Ovary (tissue), 9 donors: Measurements from ENCODE around the gene KIF26B. TPM values are rescaled to one million over a fixed set of nuclear protein-coding genes. Genes with fewer than 3 reads are reported as not detected.

Source experiments
- DNase-seq, 5 donors: peaks; one replicate each; pipeline ENCODE4 v3.0.0-alpha.2; 2019 to 2020
- H3K27ac ChIP-seq, 2 donors: fragments of 200-600 bp; one replicate each; pipeline versions ENCODE4 v1.5.1 to v1.8.0; 2019 to 2022
- H3K27me3 ChIP-seq: fragments of 200-600 bp; one replicate; pipeline ENCODE4 v1.8.0; 2022
- H3K36me3 ChIP-seq: fragments of 200-600 bp; sonication (generic); one replicate; pipeline ENCODE4 v1.5.1; 2019
- H3K4me1 ChIP-seq: one replicate; pipeline ENCODE4 v1.8.1; 2013; ENCODE audit warnings: mild to moderate bottlenecking, moderate library complexity; ENCODE audit not compliant: insufficient read depth
- H3K4me3 ChIP-seq: fragments of 200-600 bp; sonication (generic); one replicate; pipeline ENCODE4 v1.5.1; 2017
- H3K9me3 ChIP-seq, 2 donors: fragments of 200-600 bp in 1 of 2; sonication (generic) in 1 of 2; one replicate each; pipeline versions ENCODE4 v1.5.1 to v1.8.1; 2013 to 2019; ENCODE audit warnings: mild to moderate bottlenecking in 1 of 2, moderate library complexity in 1 of 2
- CTCF ChIP-seq, 3 donors: fragments of 450-650 bp in 2 of 3; fragments of 200-600 bp in 1 of 3; IDR thresholded peaks; one replicate each; pipeline versions ENCODE4 v1.5.1 to v1.8.0; 2016 to 2022; ENCODE audit warnings: antibody characterized with exemption in 3 of 3, mild to moderate bottlenecking in 1 of 3
- EP300 ChIP-seq: sonication (generic); formaldehyde crosslinking; IDR thresholded peaks from one replicate; pipeline ENCODE4 v1.6.1; 2017; ENCODE audit warnings: antibody characterized with exemption
- POLR2A ChIP-seq: fragments of 450-650 bp; IDR thresholded peaks from one replicate; pipeline ENCODE4 v1.6.1; 2017; ENCODE audit warnings: antibody characterized with exemption, mild to moderate bottlenecking, moderate library complexity
- WGBS, 3 donors: extraction: QIAGEN DNeasy Blood & Tissue Kit in 1 of 3; methylation state at CpG; one replicate each; pipeline versions ENCODE4 v1.1.5 to v1.1.7; 2013 to 2017; 5-methylcytosine and 5-hydroxymethylcytosine counted together
- intact Hi-C, 4 donors: fragments of 100-400 bp; cut with DNase I; formaldehyde crosslinking; loops; one replicate each; pipeline versions ENCODE4 v1.11.0 to v1.15.1; 2022 to 2023
- polyA plus RNA-seq, 2 donors: library from polyadenylated mRNA; stranded (reverse); fragments of 200-250 nt in 1 of 2; fragments of 350-450 nt in 1 of 2; fragmentation: Illumina TruSeq in 1 of 2; extraction: RNeasy Lipid Tissue Mini Kit (QIAGEN cat#74804) in 1 of 2; gene quantifications; one replicate each; pipeline ENCODE4 v1.2.3, GENCODE V29; 2013 to 2014
- total RNA-seq, 7 donors: library from RNA; depleted of rRNA in 2 of 7; stranded (reverse); fragments of >200 nt in 2 of 7; fragmentation: NEBNext Ultra II Directional in 3 of 7; extraction: Animal tissue kit (Norgen Biotek cat#: 25700) in 3 of 7; gene quantifications; one replicate each; pipeline versions ENCODE4 v1.1.0 to v1.2.4, GENCODE V29; 2016 to 2023
- donor health status: DM: no; HTN: no; CAD: no; lungs with moderate emphysema.
- donor health status: DM: no; HTN: no; CAD: no.
- donor health status: Bipolar disorder and iron deficiency.
- donor health status: DM: yes; HTN: yes; CAD: no.
- donor health status: DM: no; HTN: no; CAD: no.
- donor health status: DM: yes; HTN: yes; CAD: no.

The KIF26B gene
- total and polyA plus RNA-seq, 9 donors, result 0.28 to 4.0 (median 0.54) TPM

GRCh38 chr1:245520611-245521010 is 365.8 kb downstream of the KIF26B start:
- H3K4me3 ChIP-seq, result no peak overlapping the region
- DNase-seq, result no peak
- TF ChIP-seq POLR2A (no peak), CTCF (IDR thresholded peaks at IDR 0.05) (no peak), EP300 (no peak)
- WGBS, 3 donors, result 88 to 96% (median 90%) methylated on average over 1 of the region's 1 CpG
- no peaks in the 10 kb centered on the region for H3K27me3 ChIP-seq
- no peaks in the 10 kb centered on the region for H3K9me3 ChIP-seq
- H3K4me1 ChIP-seq, result no peaks in the 10 kb centered on the region
- intact Hi-C loops, result no loop called here
- no peak overlapping the region for H3K27ac ChIP-seq
- H3K36me3 ChIP-seq, result no peaks in the 10 kb centered on the region

GRCh38 chr1:245526141-245526540 is 371.4 kb downstream of the KIF26B start:
- 90 to 97% (median 95%) methylated on average over 2 of the region's 2 CpGs for WGBS, 3 donors
- H3K27me3 ChIP-seq, result no peaks in the 10 kb centered on the region
- TF ChIP-seq POLR2A, result no peak
- no peak for TF ChIP-seq EP300
- TF ChIP-seq CTCF (IDR thresholded peaks at IDR 0.05), result no peak
- H3K9me3 ChIP-seq, result no peaks in the 10 kb centered on the region
- H3K4me1 ChIP-seq, result no peaks in the 10 kb centered on the region
- H3K27ac ChIP-seq, result no peak overlapping the region
- no peaks in the 10 kb centered on the region for H3K36me3 ChIP-seq
- DNase-seq, result no peak
- no peak overlapping the region for H3K4me3 ChIP-seq
- intact Hi-C loops, result no loop called here

GRCh38 chr1:245528258-245528635 is 373.5 kb downstream of the KIF26B start:
- 92 to 94% (median 94%) methylated on average over 7 of the region's 7 CpGs for WGBS, 3 donors
- intact Hi-C loops, result no loop called here

GRCh38 chr1:245530937-245531336 is 376.2 kb downstream of the KIF26B start:
- no peak for TF ChIP-seq CTCF (IDR thresholded peaks at IDR 0.05)
- no peak for TF ChIP-seq EP300
- TF ChIP-seq POLR2A, result no peak

More at GRCh38 chr1:245528258-245528635, 373.5 kb downstream of the KIF26B start:
- no peaks in the 10 kb centered on the region for H3K9me3 ChIP-seq
- H3K4me1 ChIP-seq, result no peaks in the 10 kb centered on the region
- no peaks in the 10 kb centered on the region for H3K36me3 ChIP-seq
- no peak overlapping the region for H3K4me3 ChIP-seq
- H3K27ac ChIP-seq, result no peak overlapping the region
- no peak for DNase-seq
- H3K27me3 ChIP-seq, result no peaks in the 10 kb centered on the region
- no peak for TF ChIP-seq EP300
- TF ChIP-seq POLR2A, result no peak
- TF ChIP-seq CTCF (IDR thresholded peaks at IDR 0.05), result no peak

GRCh38 chr1:245537992-245538391 is 383.2 kb downstream of the KIF26B start:
- no peak overlapping the region for H3K4me3 ChIP-seq
- intact Hi-C loops, result no loop called here
- no peaks in the 10 kb centered on the region for H3K9me3 ChIP-seq
- no peaks in the 10 kb centered on the region for H3K27me3 ChIP-seq
- H3K27ac ChIP-seq, result no peak overlapping the region
- WGBS, 3 donors, result 83 to 94% (median 91%) methylated on average over 3 of the region's 3 CpGs
- no peaks in the 10 kb centered on the region for H3K36me3 ChIP-seq
- DNase-seq, result no peak
- TF ChIP-seq EP300, result no peak
- no peak for TF ChIP-seq POLR2A
- TF ChIP-seq CTCF (IDR thresholded peaks at IDR 0.05), result no peak
- H3K4me1 ChIP-seq, result no peaks in the 10 kb centered on the region

More at GRCh38 chr1:245530937-245531336, 376.2 kb downstream of the KIF26B start:
- no peak overlapping the region for H3K27ac ChIP-seq
- no peaks in the 10 kb centered on the region for H3K9me3 ChIP-seq
- no peaks in the 10 kb centered on the region for H3K4me1 ChIP-seq
- no peaks in the 10 kb centered on the region for H3K36me3 ChIP-seq
- no peak for DNase-seq
- no peaks in the 10 kb centered on the region for H3K27me3 ChIP-seq
- WGBS, 3 donors, result 57 to 87% (median 66%) methylated on average over 2 of the region's 2 CpGs
- intact Hi-C loops, result no loop called here
- H3K4me3 ChIP-seq, result no peak overlapping the region
